GM12878 (cell line): ENCODE measurements around the gene BSN. TPM values are rescaled to one million over a fixed set of nuclear protein-coding genes. Genes with fewer than 3 reads are reported as not detected.

Experiments
- ATAC-seq: fragments of 200-7000 bp; cut with Tn5 transposase; 3 replicates; pipeline ENCODE4 v1.9.1; 2020; ENCODE audit warnings: mild to moderate bottlenecking, moderate library complexity
- BruUV-seq: library from RNA; stranded (reverse); fragments of 400-500 nt; replicated peaks from 2 replicates; lab custom pipeline; 2021; lab: Mats Ljungman, UMichigan
- CTCF ChIA-PET: fragments of 300-600 bp; sonication (Branson Sonifier 250); formaldehyde crosslinking; extraction: SDS; loops from one replicate; lab custom pipeline; 2021; ENCODE audit warnings: inconsistent platforms; lab: Yijun Ruan, JAX
- POLR2A ChIA-PET: fragments of 350-600 bp; formaldehyde crosslinking; extraction: SDS; loops from one replicate; lab custom pipeline; 2021; ENCODE audit warnings: inconsistent platforms; lab: Charles Lee
- RAD21 ChIA-PET: fragments of 300-600 bp; sonication (Branson Sonifier 250); formaldehyde crosslinking; loops from one replicate; lab custom pipeline; 2023; ENCODE audit warnings: antibody characterized with exemption; ENCODE audit not compliant: unreplicated experiment; lab: Charles Lee
- SMC1A ChIA-PET: fragments of 300-600 bp; sonication (Branson Sonifier 250); formaldehyde crosslinking; loops from one replicate; lab custom pipeline; 2023; ENCODE audit not compliant: unreplicated experiment, uncharacterized antibody; lab: Charles Lee
- DNase-seq: peaks from one replicate; pipeline ENCODE4 v3.0.0-alpha.2; 2011; ENCODE audit warnings: low read depth, low spot score
- FAIRE-seq: peaks from 3 replicates; lab custom pipeline; 2011; peaks lifted over from hg19 to GRCh38; lab: Jason Lieb, UNC
- H2AFZ ChIP-seq: 2 replicates; pipeline ENCODE4 v1.6.0; 2011; ENCODE audit warnings: low read depth, low read length, control low read depth; ENCODE audit not compliant: control insufficient read depth
- H3K27ac ChIP-seq: 2 replicates; pipeline ENCODE4 v1.5.1; 2011; ENCODE audit warnings: control low read depth; ENCODE audit not compliant: control insufficient read depth, insufficient read depth
- H3K27me3 ChIP-seq, 2 experiments: replicated peaks in 1 of 2; 2 replicates each; pipeline versions ENCODE4 v1.6.0 to v1.6.1; 2011; ENCODE audit warnings: low read length in 1 of 2; ENCODE audit not compliant: control insufficient read depth in 2 of 2, insufficient read depth in 2 of 2
- H3K36me3 ChIP-seq, 2 experiments: 2 replicates each; pipeline ENCODE4 v1.5.1; 2011; ENCODE audit warnings: low read length in 1 of 2; ENCODE audit not compliant: control insufficient read depth in 2 of 2, insufficient read depth in 2 of 2
- H3K4me1 ChIP-seq: 2 replicates; pipeline ENCODE4 v1.6.1; 2011; ENCODE audit warnings: mild to moderate bottlenecking, low read length, moderate library complexity, mixed read lengths; ENCODE audit not compliant: control insufficient read depth, insufficient read depth
- H3K4me2 ChIP-seq: 2 replicates; pipeline ENCODE4 v1.6.0; 2011; ENCODE audit warnings: control low read depth; ENCODE audit not compliant: control insufficient read depth, insufficient read depth
- H3K4me3 ChIP-seq: fragments of 200-600 bp; sonication (generic); 2 replicates; pipeline ENCODE4 v1.5.1; 2016
- H3K79me2 ChIP-seq: 2 replicates; pipeline ENCODE4 v1.6.0; 2011; ENCODE audit warnings: low read length; ENCODE audit not compliant: control insufficient read depth, insufficient read depth
- H3K9ac ChIP-seq: 2 replicates; pipeline ENCODE4 v1.8.0; 2011; ENCODE audit warnings: low read length, control low read depth, mixed read lengths; ENCODE audit not compliant: control insufficient read depth, insufficient read depth
- H3K9me3 ChIP-seq: replicated peaks from 3 replicates; pipeline ENCODE4 v1.5.1; 2011; ENCODE audit warnings: mild to moderate bottlenecking, low read length; ENCODE audit not compliant: control insufficient read depth, insufficient read depth
- H4K20me1 ChIP-seq: 2 replicates; pipeline ENCODE4 v1.6.0; 2011; ENCODE audit not compliant: control insufficient read depth, insufficient read depth
- CBX3 ChIP-seq: fragments of 200-600 bp; sonication (generic); IDR thresholded peaks from 2 replicates; pipeline ENCODE4 v1.6.1; 2016; ENCODE audit warnings: low read depth, borderline replicate concordance
- EP300 ChIP-seq, 2 experiments: fragments of 150-350 bp in 1 of 2; IDR thresholded peaks; 2 replicates each; pipeline ENCODE4 v1.6.1; 2011 to 2012; ENCODE audit warnings: low read depth in 2 of 2, low read length in 2 of 2, borderline replicate concordance in 1 of 2, improper control_type of control experiment in 1 of 2, inconsistent platforms in 1 of 2; ENCODE audit not compliant: control insufficient read depth in 1 of 2
- MTA2 ChIP-seq: fragments of 450-650 bp; IDR thresholded peaks from 2 replicates; pipeline ENCODE4 v1.6.1; 2016; ENCODE audit warnings: low read depth, mild to moderate bottlenecking, moderate library complexity
- NR2C2 ChIP-seq: IDR thresholded peaks from 2 replicates; pipeline ENCODE4 v1.6.1; 2011; ENCODE audit warnings: borderline replicate concordance, low read depth; ENCODE audit not compliant: control insufficient read depth, insufficient read length
- SPI1 ChIP-seq: IDR thresholded peaks from 2 replicates; pipeline ENCODE4 v1.6.1; 2011; ENCODE audit warnings: low read depth, mild to moderate bottlenecking, low read length, moderate library complexity, borderline replicate concordance; ENCODE audit not compliant: insufficient read depth
- TCF7 ChIP-seq: IDR thresholded peaks from 2 replicates; pipeline ENCODE4 v1.6.1; 2014; ENCODE audit warnings: antibody characterized with exemption, borderline replicate concordance
- ZNF274 ChIP-seq: IDR thresholded peaks from one replicate; pipeline ENCODE4 v1.8.0; 2011; ENCODE audit not compliant: insufficient read length, insufficient read depth
- WGBS: methylation state at CpG from one replicate; pipeline ENCODE4 v1.1.6; 2016; ENCODE audit warnings: low lambda C conversion rate; ENCODE audit not compliant: insufficient replicate concordance, insufficient coverage; ENCODE audit errors: missing lambda C conversion rate; 5-methylcytosine and 5-hydroxymethylcytosine counted together
- in situ Hi-C: fragments of 300-500 bp; cut with MboI; formaldehyde crosslinking; loops from 9 replicates; pipeline ENCODE4 v1.14.3; 2018; ENCODE audit warnings: mixed read lengths
- intact Hi-C: fragments of 100-400 bp; cut with micrococcal nuclease; formaldehyde crosslinking; loops from one replicate; pipeline ENCODE4 v1.14.2; 2022; ENCODE audit not compliant: unreplicated experiment
- polyA plus RNA-seq, 11 experiments: library from polyadenylated mRNA; depleted of rRNA in 4 of 11; unstranded in 6 of 11; stranded (reverse) in 5 of 11; fragments of >200 nt; fragmentation: Nextera tagmentation in 4 of 11; fragmentation: Illumina TruSeq in 1 of 11; extraction: Ambion mirVana in 4 of 11; extraction: Trizol in 1 of 11; gene quantifications; 1 replicate in 1 of 11; 2 replicates in 10 of 11; pipeline versions ENCODE4 v1.2.1 to v1.2.3, GENCODE V29; 2011 to 2016; ENCODE audit warnings: inconsistent platforms in 2 of 11, missing spikeins in 2 of 11, low read depth in 1 of 11
- total RNA-seq, 4 experiments: library from RNA; depleted of rRNA in 3 of 4; stranded (reverse); fragments of >200 nt in 3 of 4; fragmentation: Illumina TruSeq in 1 of 4; extraction: Trizol in 1 of 4; gene quantifications; 2 replicates each; pipeline versions ENCODE4 v1.2.1 to v1.2.3, GENCODE V29; 2013 to 2021

The BSN gene
- total and polyA plus RNA-seq, 10 of the 15 experiments (the other 5 are each of a cell fraction or from before 2014, with no cell fraction given), result under 0.01 to 0.19 (median 0.05) TPM; not detected in 1

- DNase-seq (no peak), FAIRE-seq (no peak), ATAC-seq (peak; percentile 20; the same call in 2 of the 3 replicates)
- Histone ChIP-seq H3K4me1 (no peaks in the 10 kb centered on the region), H3K27ac (no peak overlapping the region), H2AFZ (no peak overlapping the region), H3K4me3 (no peak overlapping the region), H3K27me3 (no peaks in the 10 kb centered on the region), H3K9ac (no peak overlapping the region), H3K79me2 (no peaks in the 10 kb centered on the region), H3K4me2 (no peak overlapping the region), H3K9me3 (no peaks in the 10 kb centered on the region), H4K20me1 (no peaks in the 10 kb centered on the region), H3K36me3 (no peaks in the 10 kb centered on the region; a peak in 1 of 4 replicates)
- ChIA-PET POLR2A (interaction anchor here (1.2 kb wide), 1 partner anchor 12 kb away, joined by 3 read pairs; no protein-coding TSS in a partner anchor), SMC1A (interaction anchor here (0.5 kb wide), 1 partner anchor 100 kb away, joined by 4 read pairs; no protein-coding TSS in a partner anchor), RAD21 (no interaction called here), CTCF (interaction anchor here (0.5 to 1.8 kb wide), 2 partner anchors 10 to 525 kb away, joined by 3 to 5 read pairs; no protein-coding TSS in a partner anchor)
- TF ChIP-seq MTA2 (no peak), SPI1 (peak; percentile 47; the same call in 1 of the 2 replicates)
- WGBS, result 60% methylated on average over 7 of the region's 7 CpGs
- intact Hi-C loops (no loop called here), in situ Hi-C loops (no loop called here)
- no TSS peak for BruUV-seq
Observed at GRCh38 chr3:49712631-49713317, 158.5 kb downstream of the BSN start.

DNA sequence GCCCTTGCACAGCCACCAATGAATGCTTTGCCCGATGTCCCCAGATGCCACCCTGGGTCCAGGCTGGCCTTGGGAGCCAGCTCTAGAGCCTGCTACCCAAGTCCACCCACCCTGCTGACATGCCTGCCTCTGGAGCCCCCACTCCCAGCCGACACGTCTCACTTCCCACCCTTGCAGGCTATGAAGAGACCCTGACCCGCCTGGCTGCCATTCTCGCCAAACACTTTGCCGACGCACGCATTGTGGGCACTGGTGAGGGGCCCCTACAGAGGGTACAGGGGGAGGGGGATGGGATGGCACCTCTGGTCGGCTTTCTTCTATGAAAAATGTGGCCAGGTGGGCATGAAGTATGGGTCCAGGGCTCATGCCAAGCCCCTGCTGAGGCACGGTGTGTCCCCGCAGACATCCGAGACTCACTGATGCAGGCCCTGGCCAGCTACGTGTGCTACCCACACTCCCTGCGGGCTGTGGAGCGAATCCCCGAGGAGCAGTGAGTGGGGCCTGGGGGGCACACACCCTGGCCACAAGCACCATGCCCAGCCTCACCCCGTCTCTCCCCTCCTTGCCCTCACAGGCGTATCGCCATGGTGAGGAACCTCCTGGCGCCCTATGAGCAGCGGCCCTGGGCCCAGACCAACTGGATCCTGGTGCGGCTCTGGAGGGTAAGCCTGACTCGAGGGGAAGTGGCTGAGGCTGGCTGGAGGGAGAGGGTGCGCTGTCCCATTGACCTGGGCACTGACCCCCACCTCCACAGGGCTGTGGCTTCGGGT lies 159.2 kb downstream of the BSN start:
- no peak for FAIRE-seq
- RAD21 ChIA-PET, result no interaction called here
- POLR2A ChIA-PET, result interaction anchor here (1.2 kb wide), 1 partner anchor 11 kb away, joined by 3 read pairs; no protein-coding TSS in a partner anchor

More for the DNA sequence above, 159.2 kb downstream of the BSN start:
- no peaks in the 10 kb centered on the region for H3K79me2 ChIP-seq
- no peaks in the 10 kb centered on the region for H3K27me3 ChIP-seq
- no peaks in the 10 kb centered on the region; the same call in 2 of the 3 replicates for H3K9me3 ChIP-seq
- no peak for DNase-seq
- intact Hi-C loops, result no loop called here
- TF ChIP-seq EP300 (IDR thresholded peaks at IDR 0.05; ENCODE audit: borderline replicate concordance in 1 of 2, control insufficient read depth in 1 of 2, low read depth in 2 of 2, low read length in 2 of 2) (no peak), NR2C2 (no peak), CBX3 (no peak), TCF7 (no peak), ZNF274 (no peak)
- TF ChIP-seq, all 136 proteins: peak for 0
- Histone ChIP-seq H2AFZ (no peak overlapping the region), H3K36me3 (no peaks in the 10 kb centered on the region; a peak in 1 of 4 replicates), H4K20me1 (no peaks in the 10 kb centered on the region), H3K27ac (no peak overlapping the region), H3K4me1 (no peaks in the 10 kb centered on the region), H3K4me2 (no peak overlapping the region), H3K9ac (no peak overlapping the region), H3K4me3 (no peak overlapping the region)
- ChIA-PET CTCF (interaction anchor here (1.8 kb wide), 1 partner anchor 10 kb away, joined by 5 read pairs; no protein-coding TSS in a partner anchor), SMC1A (no interaction called here)
- ATAC-seq, result no peak
- WGBS, result 85% methylated on average over 24 of the region's 25 CpGs
- in situ Hi-C loops, result no loop called here
- BruUV-seq, result no TSS peak
